GM19397 (cell line): Measurements from ENCODE around the gene NDUFS3.
"Not testable (repeated sequence)": the region's sequence is repeated elsewhere in the genome, so short reads cannot be mapped to it uniquely, and the experiment has no call there.

Source experiments
- ATAC-seq: cut with Tn5 transposase; IDR thresholded peaks from one replicate; pipeline ENCODE4 v1.9.1; 2021; ENCODE audit warnings: mild to moderate bottlenecking, moderate library complexity; ENCODE audit not compliant: unreplicated experiment

NDUFS3 gene

GRCh38 chr11:47578524-47579494 lies at the start of gene NDUFS3, which contains the start of gene KBTBD4:
NDUFS3 (plus strand) TSS chr11:47579074; CDS start chr11:47579092, 18 bp downstream.
KBTBD4 (minus strand) TSS chr11:47578970; CDS start chr11:47578951, 19 bp downstream.
- peak; percentile 93 for ATAC-seq

GRCh38 chr11:47529951-47530350 lies 48.9 kb upstream of the NDUFS3 start:
- ATAC-seq, result no peak

GRCh38 chr11:47530721-47531120 lies 48.2 kb upstream of the NDUFS3 start:
- not testable (repeated sequence) for ATAC-seq

- no peak for ATAC-seq
These were observed 47.2 kb upstream of the NDUFS3 start for GRCh38 chr11:47531666-47532065.

- ATAC-seq, result no peak
These were observed 46.2 kb upstream of the NDUFS3 start for GRCh38 chr11:47532597-47533213.

- ATAC-seq, result no peak
These were observed 45.2 kb upstream of the NDUFS3 start for GRCh38 chr11:47533690-47534151.

GRCh38 chr11:47534704-47535251 lies 44.1 kb upstream of the NDUFS3 start:
- no peak for ATAC-seq

- ATAC-seq, result no peak
These were observed 42.0 kb upstream of the NDUFS3 start for GRCh38 chr11:47536915-47537314.

GRCh38 chr11:47538741-47539565 lies 39.9 kb upstream of the NDUFS3 start:
- ATAC-seq, result no peak

- no peak for ATAC-seq
These were observed 39.2 kb upstream of the NDUFS3 start for GRCh38 chr11:47539681-47540039.

GRCh38 chr11:47541070-47541469 lies 37.8 kb upstream of the NDUFS3 start:
- no peak for ATAC-seq

- ATAC-seq, result no peak
These were observed 33.6 kb upstream of the NDUFS3 start for GRCh38 chr11:47545298-47545697.

GRCh38 chr11:47546274-47546673 lies 32.6 kb upstream of the NDUFS3 start:
- not testable (repeated sequence) for ATAC-seq

- no peak for ATAC-seq
These were observed 28.4 kb upstream of the NDUFS3 start for GRCh38 chr11:47550288-47551047.

GRCh38 chr11:47551086-47551485 lies 27.8 kb upstream of the NDUFS3 start:
- ATAC-seq, result no peak

- ATAC-seq, result no peak
These were observed 26.8 kb upstream of the NDUFS3 start for GRCh38 chr11:47552056-47552565.

- ATAC-seq, result peak; percentile 94
These were observed 26.1 kb upstream of the NDUFS3 start, which contains the start of gene CELF1 for GRCh38 chr11:47552566-47553405. CELF1 (minus strand) TSS chr11:47553132; CDS start chr11:47499523, 53,609 bp downstream.

- peak; percentile 18 for ATAC-seq
These were observed 25.5 kb upstream of the NDUFS3 start for GRCh38 chr11:47553406-47553743.

- ATAC-seq, result not testable (repeated sequence)
These were observed 21.9 kb upstream of the NDUFS3 start for GRCh38 chr11:47557004-47557403.
